ENCODE results near the gene LARGE1. TPM values are rescaled to one million over a fixed set of nuclear protein-coding genes. Genes with fewer than 3 reads are reported as not detected.

The LARGE1 gene
- total RNA-seq, 1 experiment from 2014 or later = 2.5 TPM

DNA sequence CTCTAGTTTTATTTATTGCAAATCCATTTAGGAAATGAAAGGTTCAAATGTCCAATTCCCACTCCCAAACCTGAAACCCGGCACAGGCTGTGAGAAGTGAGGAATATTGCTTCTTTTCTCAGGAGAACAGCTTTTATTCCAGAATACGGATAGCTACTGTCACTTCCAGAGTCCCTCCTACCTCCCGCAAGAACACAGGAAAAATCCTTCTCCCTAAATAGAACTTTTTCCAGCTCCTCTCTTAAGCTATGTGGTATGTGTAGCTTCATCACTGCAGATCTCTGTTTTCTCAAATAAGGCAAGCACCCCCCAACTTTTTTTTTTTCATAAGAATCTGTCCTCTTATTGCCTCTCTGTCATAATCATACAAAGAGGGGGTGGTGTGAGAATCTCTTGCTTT, 126.8 kb downstream of the LARGE1 start:
- Histone ChIP-seq H3K4me1 (ENCODE audit: control insufficient read depth, insufficient read depth, low read length) (no peaks in the 10 kb centered on the region), H3K9me3 (ENCODE audit: control insufficient read depth, insufficient read depth, low read depth, low read length) (no peaks in the 10 kb centered on the region), H3K36me3 (ENCODE audit: control insufficient read depth, insufficient read depth, low read length) (no peaks in the 10 kb centered on the region), H3K4me3 (ENCODE audit: low read depth in 2 of 2, low read length in 2 of 2) (no peak overlapping the region), H3K27me3 (ENCODE audit: control insufficient read depth, insufficient read depth, low read length) (no peaks in the 10 kb centered on the region), H3K27ac (ENCODE audit: low read length) (no peak overlapping the region)
- in situ Hi-C loops (cut with HindIII; ENCODE audit: low pct_unique_long_range_greater_than_20kb, low sequenced_read_pairs) (no loop called here), intact Hi-C loops (cut with micrococcal nuclease; ENCODE audit: unreplicated experiment) (no loop called here)
- CTCF ChIA-PET = no interaction called here
- BruUV-seq (replicated peaks) = no TSS peak
- POLR2A ChIA-PET = interaction anchor here (0.6 kb wide), 1 partner anchor 563 kb away, joined by 3 read pairs; no protein-coding TSS in a partner anchor
- DNase-seq (ENCODE audit: low read depth, low spot score) (no peak), ATAC-seq (no peak)
- TF ChIP-seq, protein P1, sequence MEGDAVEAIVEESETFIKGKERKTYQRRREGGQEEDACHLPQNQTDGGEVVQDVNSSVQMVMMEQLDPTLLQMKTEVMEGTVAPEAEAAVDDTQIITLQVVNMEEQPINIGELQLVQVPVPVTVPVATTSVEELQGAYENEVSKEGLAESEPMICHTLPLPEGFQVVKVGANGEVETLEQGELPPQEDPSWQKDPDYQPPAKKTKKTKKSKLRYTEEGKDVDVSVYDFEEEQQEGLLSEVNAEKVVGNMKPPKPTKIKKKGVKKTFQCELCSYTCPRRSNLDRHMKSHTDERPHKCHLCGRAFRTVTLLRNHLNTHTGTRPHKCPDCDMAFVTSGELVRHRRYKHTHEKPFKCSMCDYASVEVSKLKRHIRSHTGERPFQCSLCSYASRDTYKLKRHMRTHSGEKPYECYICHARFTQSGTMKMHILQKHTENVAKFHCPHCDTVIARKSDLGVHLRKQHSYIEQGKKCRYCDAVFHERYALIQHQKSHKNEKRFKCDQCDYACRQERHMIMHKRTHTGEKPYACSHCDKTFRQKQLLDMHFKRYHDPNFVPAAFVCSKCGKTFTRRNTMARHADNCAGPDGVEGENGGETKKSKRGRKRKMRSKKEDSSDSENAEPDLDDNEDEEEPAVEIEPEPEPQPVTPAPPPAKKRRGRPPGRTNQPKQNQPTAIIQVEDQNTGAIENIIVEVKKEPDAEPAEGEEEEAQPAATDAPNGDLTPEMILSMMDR (IDR thresholded peaks at IDR 0.05) = no peak
- TF ChIP-seq POLR2AphosphoS5 (IDR thresholded peaks at IDR 0.05; ENCODE audit: low read depth, low read length) (no peak), SIN3A (IDR thresholded peaks at IDR 0.05; ENCODE audit: borderline replicate concordance, insufficient read depth, low read depth, low read length) (no peak), TCF7L2 (IDR thresholded peaks at IDR 0.05; ENCODE audit: low read depth, low read length) (no peak)
- TF ChIP-seq, protein P2, sequence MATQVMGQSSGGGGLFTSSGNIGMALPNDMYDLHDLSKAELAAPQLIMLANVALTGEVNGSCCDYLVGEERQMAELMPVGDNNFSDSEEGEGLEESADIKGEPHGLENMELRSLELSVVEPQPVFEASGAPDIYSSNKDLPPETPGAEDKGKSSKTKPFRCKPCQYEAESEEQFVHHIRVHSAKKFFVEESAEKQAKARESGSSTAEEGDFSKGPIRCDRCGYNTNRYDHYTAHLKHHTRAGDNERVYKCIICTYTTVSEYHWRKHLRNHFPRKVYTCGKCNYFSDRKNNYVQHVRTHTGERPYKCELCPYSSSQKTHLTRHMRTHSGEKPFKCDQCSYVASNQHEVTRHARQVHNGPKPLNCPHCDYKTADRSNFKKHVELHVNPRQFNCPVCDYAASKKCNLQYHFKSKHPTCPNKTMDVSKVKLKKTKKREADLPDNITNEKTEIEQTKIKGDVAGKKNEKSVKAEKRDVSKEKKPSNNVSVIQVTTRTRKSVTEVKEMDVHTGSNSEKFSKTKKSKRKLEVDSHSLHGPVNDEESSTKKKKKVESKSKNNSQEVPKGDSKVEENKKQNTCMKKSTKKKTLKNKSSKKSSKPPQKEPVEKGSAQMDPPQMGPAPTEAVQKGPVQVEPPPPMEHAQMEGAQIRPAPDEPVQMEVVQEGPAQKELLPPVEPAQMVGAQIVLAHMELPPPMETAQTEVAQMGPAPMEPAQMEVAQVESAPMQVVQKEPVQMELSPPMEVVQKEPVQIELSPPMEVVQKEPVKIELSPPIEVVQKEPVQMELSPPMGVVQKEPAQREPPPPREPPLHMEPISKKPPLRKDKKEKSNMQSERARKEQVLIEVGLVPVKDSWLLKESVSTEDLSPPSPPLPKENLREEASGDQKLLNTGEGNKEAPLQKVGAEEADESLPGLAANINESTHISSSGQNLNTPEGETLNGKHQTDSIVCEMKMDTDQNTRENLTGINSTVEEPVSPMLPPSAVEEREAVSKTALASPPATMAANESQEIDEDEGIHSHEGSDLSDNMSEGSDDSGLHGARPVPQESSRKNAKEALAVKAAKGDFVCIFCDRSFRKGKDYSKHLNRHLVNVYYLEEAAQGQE (IDR thresholded peaks at IDR 0.05; ENCODE audit: insufficient read depth in 1 of 2, low read depth in 2 of 2, low read length in 1 of 2) = no peak

DNA sequence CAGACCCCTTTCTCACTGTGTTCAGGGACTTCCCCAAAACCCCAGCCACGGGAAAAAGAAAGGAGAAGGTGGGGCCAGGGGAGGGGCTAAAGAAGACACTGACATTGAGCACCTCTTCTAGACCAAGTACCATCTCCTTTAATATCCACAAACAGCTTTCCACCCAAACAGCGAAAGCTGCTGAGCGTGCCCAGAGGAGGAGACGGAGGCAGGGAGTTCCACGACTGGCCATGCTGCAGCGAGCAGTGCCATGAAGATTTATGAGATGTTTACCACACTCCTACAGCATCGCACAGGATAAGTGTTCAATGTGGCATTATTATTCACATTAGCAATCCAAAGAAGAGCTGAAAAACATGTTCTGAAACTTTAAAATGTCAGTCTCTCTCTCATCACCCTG, 127.4 kb downstream of the LARGE1 start:
- CTCF ChIA-PET = no interaction called here
- Histone ChIP-seq H3K36me3 (ENCODE audit: control insufficient read depth, insufficient read depth, low read length) (no peaks in the 10 kb centered on the region), H3K4me3 (ENCODE audit: low read depth in 2 of 2, low read length in 2 of 2) (no peak overlapping the region), H3K27ac (ENCODE audit: low read length) (no peak overlapping the region), H3K27me3 (ENCODE audit: control insufficient read depth, insufficient read depth, low read length) (no peaks in the 10 kb centered on the region), H3K4me1 (ENCODE audit: control insufficient read depth, insufficient read depth, low read length) (no peaks in the 10 kb centered on the region), H3K9me3 (ENCODE audit: control insufficient read depth, insufficient read depth, low read depth, low read length) (no peaks in the 10 kb centered on the region)
- intact Hi-C loops (cut with micrococcal nuclease; ENCODE audit: unreplicated experiment) = no loop called here
- BruUV-seq (replicated peaks) = no TSS peak
- in situ Hi-C loops (cut with HindIII; ENCODE audit: low pct_unique_long_range_greater_than_20kb, low sequenced_read_pairs) = no loop called here
- no peak for DNase-seq (ENCODE audit: low read depth, low spot score)
- POLR2A ChIA-PET = interaction anchor here (0.6 kb wide), 1 partner anchor 564 kb away, joined by 3 read pairs; no protein-coding TSS in a partner anchor
- TF ChIP-seq TCF7L2 (IDR thresholded peaks at IDR 0.05; ENCODE audit: low read depth, low read length) = no peak
- TF ChIP-seq SIN3A (IDR thresholded peaks at IDR 0.05; ENCODE audit: borderline replicate concordance, insufficient read depth, low read depth, low read length) = no peak
- no peak for TF ChIP-seq POLR2AphosphoS5 (IDR thresholded peaks at IDR 0.05; ENCODE audit: low read depth, low read length)
- TF ChIP-seq, protein P1 (IDR thresholded peaks at IDR 0.05) = no peak
- TF ChIP-seq, protein P2 (IDR thresholded peaks at IDR 0.05; ENCODE audit: insufficient read depth in 1 of 2, low read depth in 2 of 2, low read length in 1 of 2) = no peak
- no peak for ATAC-seq

Data from Panc1 (cell line).